ENCODE results near the gene TNRC18. TPM values are rescaled to one million over a fixed set of nuclear protein-coding genes. Genes with fewer than 3 reads are reported as not detected.
"Not testable (repeated sequence)": the region's sequence is repeated elsewhere in the genome, so short reads cannot be mapped to it uniquely, and the experiment has no call there.

TNRC18 gene
- total and polyA plus RNA-seq, 9 of the 15 experiments (the other 6 are each of a cell fraction or from before 2014, with no cell fraction given), result 0.03 to 43.2 (median 18.0) TPM

- peak; percentile 51 for TF ChIP-seq PKNOX1 (IDR thresholded peaks at IDR 0.05)
Measured at GRCh38 chr7:5282543-5283316, 140.9 kb downstream of the TNRC18 start, which contains the start of gene SLC29A4 (continued).

GRCh38 chr7:5281598-5282500 is 141.8 kb downstream of the TNRC18 start:
- H2AFZ ChIP-seq (ENCODE audit: low read depth, low read length); DNase-seq (ENCODE audit: extremely low read depth in 1 of 4, low spot score in 3 of 4); H3K9me1 ChIP-seq (ENCODE audit: control insufficient read depth, insufficient read depth, low read length); H3K4me3 ChIP-seq; H3K27ac ChIP-seq (ENCODE audit: extremely low read depth, low read depth, low read length); in situ Hi-C loops (cut with MboI); H3K9ac ChIP-seq (ENCODE audit: insufficient read depth in 1 of 2, low read depth in 2 of 2, low read length in 2 of 2); H3K9me3 ChIP-seq (replicated peaks; ENCODE audit: control insufficient read depth, insufficient read depth, low read depth, low read length); H3K79me2 ChIP-seq (ENCODE audit: control insufficient read depth, insufficient read depth, low read length); CTCF ChIA-PET (ENCODE audit: low intra/inter-chr PET ratio); ATAC-seq; FAIRE-seq; H3K36me3 ChIP-seq (ENCODE audit: control insufficient read depth, insufficient read depth, low read length); POLR2A ChIA-PET; BruUV-seq (replicated peaks); intact Hi-C loops (cut with micrococcal nuclease); H3K4me2 ChIP-seq (ENCODE audit: insufficient read depth, low read length); H4K20me1 ChIP-seq (replicated peaks; ENCODE audit: control insufficient read depth, insufficient read depth, low read length): not testable (repeated sequence)
- peaks cover 0 to 16% of the 10 kb centered on the region in 2 experiments; a peak in 2 of 5 replicates for H3K4me1 ChIP-seq (replicated peaks in 1 of 2; ENCODE audit: control insufficient read depth in 2 of 2, insufficient read depth in 2 of 2, low read length in 2 of 2)
- H3K27me3 ChIP-seq (ENCODE audit: control insufficient read depth in 2 of 2, insufficient read depth in 2 of 2, low read length in 2 of 2), result peaks cover 3 to 12% of the 10 kb centered on the region in 2 experiments; a peak in 3 of 5 replicates
- WGBS (ENCODE audit: insufficient coverage, low coverage, missing lambda C conversion rate), result 9% methylated on average over 15 of the region's 19 CpGs
